GM18870 (cell line): ENCODE results near the gene NPAS3.

Source experiments
- ATAC-seq: cut with Tn5 transposase; IDR thresholded peaks from one replicate; pipeline ENCODE4 v1.9.1; 2021; ENCODE audit warnings: moderate library complexity; ENCODE audit not compliant: unreplicated experiment

Gene NPAS3

DNA sequence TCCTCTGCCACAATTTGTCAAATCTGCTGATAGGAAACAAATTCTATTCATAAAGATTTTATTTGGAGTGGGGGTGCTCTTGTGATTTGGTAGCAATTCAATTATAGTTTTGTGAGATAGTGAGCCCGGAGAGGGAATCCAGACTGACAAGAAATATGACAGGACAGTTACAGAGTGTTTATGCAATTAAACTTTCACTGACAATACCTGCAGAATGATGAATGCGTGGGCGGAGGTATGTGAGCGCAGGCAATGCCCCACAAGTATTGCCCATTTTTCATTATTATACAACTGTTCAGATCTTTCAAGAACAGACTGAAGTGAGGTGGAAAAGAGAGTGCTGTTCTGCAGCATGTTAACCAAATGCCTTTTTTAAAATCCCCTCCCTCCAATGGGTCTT is 753.2 kb downstream of the NPAS3 start:
- ATAC-seq, result no peak

DNA sequence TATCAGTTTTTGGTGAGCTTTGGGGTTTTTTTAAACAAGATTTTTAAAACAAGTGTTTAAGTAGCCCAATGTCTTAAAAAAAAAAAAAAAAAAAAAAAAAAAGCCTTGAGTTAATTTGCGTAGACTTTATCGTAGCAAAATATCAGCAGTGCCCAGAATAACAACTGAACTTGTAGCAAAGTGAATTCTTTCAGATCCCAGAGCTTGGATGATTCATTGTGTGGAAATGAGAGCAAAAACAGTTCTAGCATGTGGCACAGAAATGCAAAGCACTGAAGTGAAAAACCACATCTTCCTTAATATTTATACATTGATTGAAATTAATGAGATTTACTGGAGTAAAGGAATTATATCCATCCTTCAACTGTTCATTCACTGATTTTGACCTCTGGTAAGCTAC is 754.1 kb downstream of the NPAS3 start:
- ATAC-seq, result no peak

DNA sequence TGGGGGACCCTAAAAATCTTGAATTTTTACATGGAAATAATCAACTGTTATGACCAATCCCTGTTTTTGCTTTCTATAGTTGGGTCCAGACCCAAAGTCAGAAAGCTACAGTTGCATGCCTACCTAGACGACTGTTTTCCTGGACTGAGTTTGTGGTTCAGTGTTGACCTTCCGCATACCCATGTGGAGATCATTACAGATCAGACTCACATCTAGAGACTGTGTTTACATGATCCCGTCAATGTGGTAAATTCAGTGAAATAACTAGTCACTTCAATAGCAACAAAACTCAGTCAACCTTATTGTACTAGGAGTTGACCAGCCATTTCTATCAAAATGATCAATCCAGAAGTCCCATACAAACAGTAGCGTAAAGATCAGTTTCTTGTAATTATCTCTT is 754.6 kb downstream of the NPAS3 start:
- no peak for ATAC-seq

DNA sequence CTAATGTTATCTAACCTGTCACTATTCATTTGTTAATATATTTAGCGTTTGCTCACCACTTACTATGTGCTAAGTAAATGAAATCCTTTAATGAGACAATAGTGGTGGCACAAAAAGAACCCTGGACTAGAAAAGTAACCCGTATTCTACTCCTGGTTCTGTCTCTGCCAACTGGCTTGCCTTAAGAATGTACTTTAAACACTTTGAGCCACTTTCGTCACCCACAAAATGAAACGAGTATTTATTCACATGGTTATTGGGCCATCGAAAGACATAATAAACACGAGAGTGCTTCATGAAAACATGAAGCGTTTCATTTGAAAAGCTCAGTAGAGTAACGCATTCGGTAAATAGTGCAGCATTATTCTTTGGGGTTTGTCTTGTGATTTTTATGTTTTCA is 757.5 kb downstream of the NPAS3 start:
- no peak for ATAC-seq

DNA sequence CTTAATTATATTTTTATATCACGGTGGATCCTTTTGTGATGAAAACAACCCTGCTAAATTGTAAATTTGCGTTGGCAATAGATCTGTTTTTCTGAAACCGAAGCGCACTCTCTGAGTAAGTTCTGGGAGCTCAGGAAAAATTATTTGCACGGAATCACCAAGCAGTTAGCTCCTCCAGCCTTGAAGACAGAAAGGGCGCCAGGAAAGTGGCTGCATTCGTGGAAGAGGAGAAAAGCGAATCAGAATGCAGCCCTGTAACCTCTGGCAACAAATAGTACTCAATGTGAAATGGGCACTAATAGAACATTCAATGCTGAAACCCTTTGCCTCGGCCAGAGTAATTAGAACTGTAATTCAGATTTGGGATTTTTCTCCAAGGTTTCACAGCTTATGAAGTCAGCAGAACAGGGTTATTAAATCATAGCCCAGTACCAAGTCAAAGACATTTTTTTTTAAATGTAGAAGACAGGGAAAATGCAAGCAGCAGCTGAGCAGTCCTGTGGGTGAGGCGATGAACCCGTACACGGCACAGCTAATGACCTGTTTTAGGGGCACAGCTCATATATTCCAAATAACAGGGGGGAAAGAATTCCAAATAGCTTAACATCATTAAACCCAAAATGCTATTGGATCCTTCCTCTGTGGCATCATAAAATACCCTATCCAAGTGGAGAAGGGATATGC is 760.8 kb downstream of the NPAS3 start:
- no peak for ATAC-seq

DNA sequence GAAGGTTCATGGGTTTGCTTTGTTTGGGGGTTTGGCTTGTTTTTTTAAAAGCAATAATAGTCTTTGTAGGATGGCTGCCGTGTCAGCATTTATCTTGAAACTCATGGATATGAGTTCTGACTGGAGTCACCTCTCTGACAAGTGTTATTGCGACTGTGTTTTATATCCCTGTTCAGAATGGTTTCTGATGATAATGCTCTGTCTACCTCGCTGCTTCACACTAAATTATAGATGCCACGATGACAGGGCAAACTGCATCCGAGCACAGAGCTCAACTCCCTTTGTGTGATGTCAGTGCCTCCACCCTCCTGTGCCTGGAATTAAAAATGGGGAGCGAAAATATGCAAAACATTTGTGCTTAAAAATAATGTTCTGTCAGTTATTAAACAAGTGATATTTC is 761.4 kb downstream of the NPAS3 start:
- no peak for ATAC-seq

DNA sequence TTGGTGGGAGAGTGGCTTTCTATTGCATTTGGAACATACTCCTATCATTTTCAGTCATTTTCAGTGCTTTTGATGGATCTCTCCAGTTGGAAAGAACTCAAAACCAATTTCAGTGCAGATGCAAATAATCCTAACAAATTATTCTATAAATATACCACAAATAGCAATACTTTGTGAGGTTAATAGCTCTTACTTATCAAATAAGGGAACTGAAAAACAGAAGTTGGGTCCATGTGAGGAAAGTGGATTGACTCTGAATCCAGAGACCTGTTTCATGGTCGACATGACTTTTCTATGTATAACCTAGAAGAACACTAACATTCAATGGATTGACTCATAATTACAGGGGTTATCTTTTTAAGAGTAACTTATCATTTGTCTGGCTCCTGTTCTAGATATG is 763.6 kb downstream of the NPAS3 start:
- no peak for ATAC-seq

DNA sequence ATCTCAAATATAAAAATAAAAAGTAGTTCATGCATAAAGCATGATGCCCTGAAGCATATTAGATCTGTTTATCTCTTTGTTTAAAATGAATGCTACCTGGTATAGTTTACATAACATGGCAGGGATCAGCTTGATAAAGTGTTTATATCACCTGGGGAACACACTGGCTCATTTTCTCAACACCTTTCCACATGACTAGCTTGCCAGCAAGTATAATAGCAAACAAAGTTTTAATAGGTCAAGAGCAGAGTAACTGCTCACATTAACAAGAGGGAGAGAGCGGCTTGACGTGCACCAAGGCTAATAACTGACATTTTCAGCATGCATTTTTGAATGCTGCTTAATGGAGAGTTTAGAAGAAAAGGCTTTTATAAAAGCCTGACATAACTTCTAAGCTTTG is 765.8 kb downstream of the NPAS3 start:
- ATAC-seq, result no peak

DNA sequence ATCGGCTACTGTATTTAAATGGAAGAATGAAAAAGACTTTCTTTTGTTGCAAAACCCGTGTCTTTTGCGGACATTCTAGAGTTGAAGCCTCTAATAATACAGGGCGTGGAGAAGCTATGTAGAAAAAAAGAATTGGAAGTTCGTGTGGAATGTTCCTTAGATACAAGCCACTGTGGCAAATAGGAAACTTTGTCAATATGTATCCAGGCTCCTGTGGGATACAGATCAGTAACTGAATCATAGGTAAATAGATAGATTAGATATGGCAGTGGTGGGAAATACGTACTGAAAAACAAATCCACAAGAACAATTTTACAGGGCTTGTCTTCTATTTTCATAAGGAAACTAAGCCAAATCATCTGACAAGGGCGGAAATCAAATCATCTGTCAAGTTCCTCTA is 766.8 kb downstream of the NPAS3 start:
- ATAC-seq, result no peak

DNA sequence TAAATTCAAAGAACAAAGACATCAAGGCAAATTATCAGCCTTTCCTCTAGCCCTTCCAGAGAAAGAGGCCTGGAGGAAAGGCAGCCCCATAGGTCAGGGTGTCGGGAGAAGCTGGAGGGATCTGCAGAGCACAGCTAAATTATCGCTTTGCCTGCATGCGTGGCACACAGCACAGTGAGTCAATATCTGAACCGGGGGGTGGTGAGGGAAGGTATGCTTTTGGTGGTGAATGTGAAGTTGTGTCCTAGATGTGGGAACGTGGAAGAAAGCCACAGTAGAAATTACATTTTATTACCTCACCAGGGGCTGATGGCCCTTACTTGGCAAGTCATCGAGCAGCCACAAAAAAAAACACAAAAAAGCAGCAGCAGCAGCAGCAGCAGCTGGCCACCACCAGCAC is 769.0 kb downstream of the NPAS3 start:
- ATAC-seq, result no peak

DNA sequence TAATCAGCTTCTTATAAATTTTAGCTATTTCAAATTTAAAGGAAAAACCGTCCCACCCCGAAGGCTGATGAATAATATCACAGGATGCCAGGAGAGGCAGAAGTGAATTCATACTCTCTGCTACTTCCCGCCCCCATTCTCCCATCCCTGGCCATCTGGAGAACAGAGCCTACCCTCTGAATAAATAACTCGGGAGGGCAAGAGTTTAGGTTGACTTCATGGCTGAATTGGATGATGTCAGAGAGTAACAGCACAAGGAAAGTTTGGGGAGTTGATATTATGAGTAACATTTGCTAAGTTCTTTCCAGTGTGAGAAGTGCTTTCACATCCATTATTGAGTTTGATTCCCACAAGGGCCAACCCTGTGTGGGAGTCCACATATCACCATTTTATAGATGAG is 770.6 kb downstream of the NPAS3 start:
- ATAC-seq, result no peak

DNA sequence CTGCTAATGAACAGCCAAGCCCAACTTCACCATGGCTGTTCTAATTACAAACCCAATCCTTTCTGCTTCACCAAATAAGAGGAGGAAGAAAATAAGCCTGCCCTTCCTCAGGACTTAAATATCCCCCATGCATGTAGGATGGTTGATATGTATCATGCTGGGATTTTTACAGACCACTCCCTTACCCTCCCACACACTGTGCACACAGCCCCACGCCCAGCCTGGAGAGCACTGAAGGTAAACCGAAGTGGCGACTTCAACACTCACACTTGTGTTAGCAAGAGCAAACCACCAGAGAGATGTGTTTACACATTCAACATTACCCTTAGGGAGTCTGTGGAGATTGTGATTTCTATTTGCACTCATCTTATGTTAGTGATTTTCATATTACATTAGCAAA is 771.0 kb downstream of the NPAS3 start:
- no peak for ATAC-seq

DNA sequence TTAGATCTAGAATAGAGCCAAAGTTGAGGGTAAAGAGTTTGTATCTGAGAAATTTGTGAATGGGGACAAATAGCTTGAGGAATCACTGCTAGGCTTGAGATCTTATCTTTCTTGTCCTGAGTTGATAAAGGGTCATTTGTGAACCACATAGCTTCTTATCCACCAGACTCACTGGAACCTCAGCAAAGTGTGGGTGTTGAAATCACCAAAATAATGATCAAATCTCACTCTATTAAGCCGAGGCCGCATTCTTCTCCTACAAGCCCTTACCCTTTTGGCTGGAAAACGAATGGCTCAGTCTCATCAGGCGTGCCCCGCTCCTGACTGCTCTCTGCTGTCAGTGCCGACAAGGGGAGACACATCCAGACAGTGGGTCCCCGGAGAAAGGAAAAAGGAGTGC is 771.6 kb downstream of the NPAS3 start:
- ATAC-seq, result no peak

DNA sequence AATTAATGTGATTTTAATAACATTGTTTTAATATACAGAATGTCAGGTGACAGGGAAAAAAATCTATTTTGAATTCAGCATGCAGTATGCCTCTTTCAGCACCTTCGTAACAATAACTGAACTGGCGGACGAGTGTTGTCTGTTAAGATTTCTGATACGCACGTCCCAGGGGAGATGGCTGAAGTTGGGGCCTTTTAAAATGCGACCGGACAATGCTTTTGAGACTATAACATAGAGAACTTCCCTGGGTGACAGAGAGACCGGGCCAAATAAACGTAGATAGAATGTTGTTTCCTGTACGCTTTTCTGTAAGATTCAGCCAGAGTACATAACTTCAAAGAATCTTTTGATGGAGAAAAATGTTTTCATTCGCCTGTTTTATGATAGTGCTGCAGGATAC is 772.5 kb downstream of the NPAS3 start:
- no peak for ATAC-seq

DNA sequence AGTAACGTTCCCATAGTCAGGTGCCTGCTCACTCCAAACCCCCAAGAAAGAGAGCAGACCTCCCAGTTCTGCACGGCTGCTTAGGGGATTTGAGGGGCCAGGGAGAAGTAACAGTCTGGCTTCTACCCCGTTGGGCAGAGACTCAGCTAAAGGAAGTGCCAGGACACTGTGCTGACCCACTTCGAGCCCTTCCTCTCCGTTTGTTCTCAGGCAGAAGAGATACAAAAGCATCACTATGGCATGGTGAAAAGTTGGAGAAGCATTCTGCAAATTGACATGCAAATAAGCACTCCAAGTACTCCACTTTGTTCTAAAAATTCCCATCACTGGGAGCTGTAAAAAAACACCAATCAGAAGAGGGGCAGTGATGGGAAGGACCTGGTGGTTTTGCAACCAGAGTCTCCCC is 773.1 kb downstream of the NPAS3 start:
- no peak for ATAC-seq

DNA sequence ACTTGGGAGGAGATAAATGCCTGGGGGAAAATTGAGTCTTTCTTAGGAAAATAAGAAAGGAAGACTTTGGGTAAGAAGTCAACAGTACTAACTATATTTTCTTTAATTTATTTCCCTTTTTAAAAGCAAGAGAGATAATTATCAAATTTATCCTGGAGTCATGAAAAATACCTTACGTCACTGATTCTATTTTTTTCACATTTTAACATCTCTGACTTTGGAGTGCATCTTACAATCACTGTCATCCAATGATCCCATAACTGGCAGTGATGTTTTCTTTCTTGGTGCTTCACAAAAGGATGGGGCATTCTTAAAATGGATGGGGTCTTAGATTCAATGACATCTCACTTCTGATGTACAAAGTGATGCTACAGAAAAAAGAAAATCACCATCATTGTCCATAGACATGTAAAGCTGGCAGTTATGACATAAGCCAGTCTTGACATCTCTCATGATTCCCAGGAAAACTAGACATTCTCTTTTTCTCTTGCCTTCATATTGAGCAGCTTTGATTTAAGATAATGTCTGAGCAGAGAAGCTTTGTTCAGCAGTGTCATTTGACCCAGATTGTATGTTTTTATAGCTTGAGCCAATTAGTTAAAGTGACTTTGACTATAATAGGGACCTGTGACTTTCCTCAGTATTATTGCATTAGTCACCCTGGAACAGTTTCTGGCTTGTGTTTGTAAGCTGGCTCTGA is 776.0 kb downstream of the NPAS3 start:
- ATAC-seq, result no peak

DNA sequence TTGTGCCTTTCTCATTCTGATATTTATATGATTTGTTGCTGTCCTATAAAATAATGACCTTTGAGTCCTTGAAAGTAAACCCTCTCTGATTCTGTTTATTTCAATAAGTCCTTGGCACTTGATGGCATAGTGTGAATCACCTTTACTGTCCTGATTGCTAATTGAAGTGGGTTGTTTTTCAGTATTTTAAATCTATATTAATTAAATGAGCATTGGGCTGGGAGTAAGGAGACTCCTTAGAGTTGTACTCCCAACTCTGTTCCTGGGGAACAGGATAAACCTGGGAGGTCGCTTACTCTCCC is 776.5 kb downstream of the NPAS3 start:
- ATAC-seq, result no peak

DNA sequence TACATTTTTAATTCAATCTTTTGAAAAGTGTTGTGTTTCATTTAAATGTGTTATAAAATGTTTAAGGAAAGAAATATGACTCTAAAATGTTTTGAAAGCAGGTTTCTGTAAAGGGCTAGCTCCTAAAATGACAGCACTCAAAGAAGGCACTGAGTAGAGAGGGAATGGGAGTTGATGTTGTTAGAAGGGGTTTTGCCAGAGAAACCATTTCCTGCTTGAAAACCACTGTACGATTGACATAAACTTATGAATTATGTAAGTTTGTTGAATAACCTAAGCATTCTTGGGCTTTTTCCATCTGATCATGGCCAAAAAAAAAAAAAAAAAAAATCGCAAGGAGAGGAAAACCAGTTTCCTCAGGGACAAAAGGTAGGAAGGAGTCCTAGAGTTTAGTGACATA is 778.2 kb downstream of the NPAS3 start:
- ATAC-seq, result no peak

DNA sequence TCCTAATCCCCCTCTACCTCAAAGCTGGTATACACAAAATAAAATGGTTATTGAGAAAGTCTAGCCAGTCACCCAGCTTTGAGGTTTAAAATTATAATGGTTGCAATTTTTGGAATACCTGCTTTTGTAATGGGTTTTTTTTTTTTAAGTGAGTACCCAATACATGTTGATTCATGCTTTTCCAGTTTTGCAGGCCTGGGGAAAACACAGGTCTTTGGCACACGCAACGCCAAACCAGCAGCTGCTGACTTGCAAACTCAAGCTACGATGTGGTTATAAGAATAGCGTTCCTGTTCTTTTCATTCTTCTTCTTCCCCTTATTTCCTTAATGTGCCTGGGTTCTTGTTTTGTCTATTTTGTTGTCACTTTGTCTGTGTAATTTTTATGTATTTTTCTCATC is 779.2 kb downstream of the NPAS3 start:
- no peak for ATAC-seq

DNA sequence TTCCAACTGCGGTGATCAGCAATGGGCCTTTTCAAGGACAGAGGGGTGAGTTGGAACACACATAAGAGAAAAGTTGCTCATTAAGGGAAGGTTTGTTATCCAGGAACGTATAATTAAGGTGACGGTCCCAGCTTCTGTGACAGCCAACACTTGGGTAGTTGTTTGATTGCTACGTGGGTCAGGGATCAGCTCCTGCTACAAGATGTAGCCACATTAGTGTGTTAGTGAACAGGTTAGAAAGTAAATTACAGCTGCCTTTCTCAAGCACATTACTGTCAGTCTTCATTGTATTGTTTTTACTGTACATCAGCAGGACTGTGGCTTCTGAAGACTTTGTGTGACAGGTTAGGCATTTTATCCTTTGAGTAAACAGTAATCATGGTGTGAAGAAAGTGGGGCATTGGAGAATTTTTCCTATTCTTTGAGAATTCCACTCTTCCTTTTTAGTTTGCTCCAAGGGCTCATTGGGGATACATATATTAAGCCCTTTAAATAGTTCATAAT is 781.7 kb downstream of the NPAS3 start:
- no peak for ATAC-seq

DNA sequence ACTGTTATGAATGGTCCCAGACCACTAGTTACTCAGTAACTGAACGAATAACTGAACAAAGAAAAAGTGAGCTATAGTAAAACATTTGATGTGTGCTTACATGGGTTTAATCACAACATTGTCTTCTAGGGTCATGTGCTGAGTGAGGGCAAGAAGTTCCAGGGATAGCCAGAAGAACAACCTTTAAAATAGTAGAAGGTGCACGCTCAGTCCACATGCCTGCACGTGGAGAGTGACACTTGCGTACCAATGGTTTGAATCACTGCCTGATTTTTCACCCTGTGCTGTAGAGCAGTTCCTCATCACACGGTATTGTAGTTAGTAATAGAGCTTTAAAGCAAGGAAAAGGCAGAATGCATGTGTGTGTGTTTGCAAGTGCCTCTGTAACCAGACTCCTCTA is 788.0 kb downstream of the NPAS3 start:
- no peak for ATAC-seq

DNA sequence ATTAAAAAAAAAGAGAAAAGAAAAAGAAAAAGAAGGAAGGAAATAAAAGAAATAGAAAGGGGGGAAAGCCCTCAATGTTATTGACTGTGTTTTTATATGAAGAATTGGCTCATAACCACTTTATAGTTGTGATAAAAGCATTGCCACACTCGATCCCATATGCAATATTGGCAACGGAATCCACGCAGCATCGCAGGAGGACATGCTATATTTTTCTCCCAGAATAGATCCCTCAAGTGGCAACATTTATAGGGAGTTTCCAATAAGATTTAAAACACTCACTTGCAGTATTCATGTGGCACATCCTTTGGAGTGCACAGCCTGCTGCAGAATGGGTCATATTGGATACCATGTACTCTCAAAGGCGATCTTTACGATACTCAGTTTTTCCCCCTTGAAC is 788.9 kb downstream of the NPAS3 start:
- no peak for ATAC-seq

DNA sequence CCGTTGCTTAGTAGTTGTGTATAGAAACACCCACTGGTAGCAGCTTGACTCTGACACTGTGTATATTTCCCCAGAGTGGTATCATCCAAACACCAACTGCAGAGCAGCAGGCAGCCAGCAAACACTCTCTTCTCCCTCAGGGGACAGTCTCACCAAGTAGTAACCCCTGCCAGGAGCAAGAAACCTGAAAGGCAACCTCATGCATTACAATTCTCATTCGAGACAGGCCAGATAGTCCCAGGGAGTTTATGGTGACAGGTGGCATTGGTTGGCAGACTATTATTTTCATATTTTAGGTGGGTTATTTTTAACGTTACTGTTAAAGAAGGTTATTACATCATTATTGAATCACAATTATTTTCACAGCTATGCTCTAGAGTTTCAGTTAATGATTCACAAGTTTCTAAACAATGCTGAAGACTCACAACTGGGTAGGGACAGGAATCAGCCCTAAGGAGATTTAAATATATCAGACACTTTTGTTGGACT is 789.4 kb downstream of the NPAS3 start:
- no peak for ATAC-seq
